Measurements from ENCODE around the gene OSGIN1. TPM values are rescaled to one million over a fixed set of nuclear protein-coding genes. Genes with fewer than 3 reads are reported as not detected.

Gene OSGIN1
- polyA plus RNA-seq, 1 experiment: 6.2 TPM

GRCh38 chr16:83952587-83952939 is 477 bp upstream of the OSGIN1 start:
- no peaks in the 10 kb centered on the region for H3K27me3 ChIP-seq (ENCODE audit: control insufficient read depth, insufficient read depth, low read length)
- peak overlapping the region; percentile 95 for H3K27ac ChIP-seq (ENCODE audit: low read depth, low read length)
- no peaks in the 10 kb centered on the region for H3K9me3 ChIP-seq (ENCODE audit: control insufficient read depth, insufficient read depth, low read length)
- no peak for DNase-seq (ENCODE audit: low read depth, low spot score)
- POLR2A ChIA-PET: no interaction called here
- no peak for TF ChIP-seq CTCF (IDR thresholded peaks at IDR 0.05; ENCODE audit: low read depth, low read length)
- CTCF ChIA-PET: no interaction called here
- H3K4me3 ChIP-seq (ENCODE audit: low read depth, low read length): peak overlapping the region; percentile 75

- Histone ChIP-seq H3K27me3 (ENCODE audit: control insufficient read depth, insufficient read depth, low read length) (no peaks in the 10 kb centered on the region), H3K27ac (ENCODE audit: low read depth, low read length) (peak overlapping the region; percentile 95), H3K9me3 (ENCODE audit: control insufficient read depth, insufficient read depth, low read length) (no peaks in the 10 kb centered on the region), H3K4me3 (ENCODE audit: low read depth, low read length) (peak overlapping the region; percentile 75)
- peak; percentile 66 for TF ChIP-seq CTCF (IDR thresholded peaks at IDR 0.05; ENCODE audit: low read depth, low read length)
- DNase-seq (ENCODE audit: low read depth, low spot score): no peak
- ChIA-PET POLR2A (interaction anchor here (0.7 to 1.1 kb wide), 2 partner anchors 26 to 37 kb away, joined by 3 read pairs; no protein-coding TSS in a partner anchor), CTCF (interaction anchor here (0.6 to 10.9 kb wide), 7 partner anchors 27 to 131 kb away, joined by 3 to 171 read pairs (median 4); no protein-coding TSS in a partner anchor)
Measured at GRCh38 chr16:83953796-83954576, 946 bp downstream of the OSGIN1 start.

- DNase-seq (ENCODE audit: low read depth, low spot score): no peak
- H3K9me3 ChIP-seq (ENCODE audit: control insufficient read depth, insufficient read depth, low read length): no peaks in the 10 kb centered on the region
- no peak overlapping the region for H3K27ac ChIP-seq (ENCODE audit: low read depth, low read length)
- ChIA-PET POLR2A (no interaction called here), CTCF (interaction anchor here (1.1 to 10.9 kb wide), 2 partner anchors 106 to 110 kb away, joined by 4 to 171 read pairs; no protein-coding TSS in a partner anchor)
- H3K27me3 ChIP-seq (ENCODE audit: control insufficient read depth, insufficient read depth, low read length): no peaks in the 10 kb centered on the region
- TF ChIP-seq CTCF (IDR thresholded peaks at IDR 0.05; ENCODE audit: low read depth, low read length): no peak
- H3K4me3 ChIP-seq (ENCODE audit: low read depth, low read length): peak overlapping the region; percentile 43
Measured at GRCh38 chr16:83954577-83955016, 1.6 kb downstream of the OSGIN1 start.

- CTCF ChIA-PET: interaction anchor here (1.0 to 10.9 kb wide), 4 partner anchors 28 to 113 kb away, joined by 3 to 171 read pairs (median 7); no protein-coding TSS in a partner anchor
- Histone ChIP-seq H3K27me3 (ENCODE audit: control insufficient read depth, insufficient read depth, low read length) (no peaks in the 10 kb centered on the region), H3K9me3 (ENCODE audit: control insufficient read depth, insufficient read depth, low read length) (no peaks in the 10 kb centered on the region), H3K27ac (ENCODE audit: low read depth, low read length) (no peak overlapping the region), H3K4me3 (ENCODE audit: low read depth, low read length) (no peak overlapping the region)
- POLR2A ChIA-PET: no interaction called here
- DNase-seq (ENCODE audit: low read depth, low spot score): no peak
- TF ChIP-seq CTCF (IDR thresholded peaks at IDR 0.05; ENCODE audit: low read depth, low read length): no peak
Measured at GRCh38 chr16:83955218-83956130, 2.4 kb downstream of the OSGIN1 start.
